ENCODE results near the gene C1QTNF2.

C1QTNF2 gene

GRCh38 chr5:160382346-160382745 lies 11.9 kb upstream of the C1QTNF2 start:
- Mint-ChIP-seq H3K36me3 (ENCODE audit: low read depth) (no peaks in the 10 kb centered on the region), H3K4me3 (no peak overlapping the region), H3K9me3 (peaks cover 7% of the 10 kb centered on the region), H3K27ac (no peak overlapping the region), H3K27me3 (ENCODE audit: low read depth) (peaks cover 39% of the 10 kb centered on the region), H3K4me1 (ENCODE audit: low read depth) (no peaks in the 10 kb centered on the region)

GRCh38 chr5:160380041-160380440 lies 9.6 kb upstream of the C1QTNF2 start:
- Mint-ChIP-seq H3K27ac (no peak overlapping the region), H3K36me3 (ENCODE audit: low read depth) (no peaks in the 10 kb centered on the region), H3K9me3 (no peaks in the 10 kb centered on the region), H3K4me1 (ENCODE audit: low read depth) (no peaks in the 10 kb centered on the region), H3K4me3 (no peak overlapping the region), H3K27me3 (ENCODE audit: low read depth) (peaks cover 51% of the 10 kb centered on the region)

- H3K27ac Mint-ChIP-seq: no peak overlapping the region
- H3K4me1 Mint-ChIP-seq (ENCODE audit: low read depth): no peaks in the 10 kb centered on the region
- H3K9me3 Mint-ChIP-seq: no peaks in the 10 kb centered on the region
- no peaks in the 10 kb centered on the region for H3K36me3 Mint-ChIP-seq (ENCODE audit: low read depth)
- H3K4me3 Mint-ChIP-seq: no peak overlapping the region
- peaks cover 57% of the 10 kb centered on the region for H3K27me3 Mint-ChIP-seq (ENCODE audit: low read depth)
Measured at GRCh38 chr5:160379511-160379910, 9.1 kb upstream of the C1QTNF2 start.

GRCh38 chr5:160378330-160378729 lies 7.9 kb upstream of the C1QTNF2 start:
- Mint-ChIP-seq H3K4me3 (no peak overlapping the region), H3K27ac (no peak overlapping the region), H3K27me3 (ENCODE audit: low read depth) (peaks cover 65% of the 10 kb centered on the region), H3K9me3 (no peaks in the 10 kb centered on the region), H3K4me1 (ENCODE audit: low read depth) (no peaks in the 10 kb centered on the region), H3K36me3 (ENCODE audit: low read depth) (no peaks in the 10 kb centered on the region)

- Mint-ChIP-seq H3K27me3 (ENCODE audit: low read depth) (peaks cover 65% of the 10 kb centered on the region), H3K4me1 (ENCODE audit: low read depth) (no peaks in the 10 kb centered on the region), H3K4me3 (no peak overlapping the region), H3K9me3 (no peaks in the 10 kb centered on the region), H3K36me3 (ENCODE audit: low read depth) (no peaks in the 10 kb centered on the region), H3K27ac (no peak overlapping the region)
Measured at GRCh38 chr5:160377651-160378050, 7.2 kb upstream of the C1QTNF2 start.

GRCh38 chr5:160376416-160376815 lies 6.0 kb upstream of the C1QTNF2 start:
- Mint-ChIP-seq H3K9me3 (no peaks in the 10 kb centered on the region), H3K4me1 (ENCODE audit: low read depth) (no peaks in the 10 kb centered on the region), H3K36me3 (ENCODE audit: low read depth) (no peaks in the 10 kb centered on the region), H3K4me3 (no peak overlapping the region), H3K27ac (no peak overlapping the region), H3K27me3 (ENCODE audit: low read depth) (peaks cover 64% of the 10 kb centered on the region)

GRCh38 chr5:160375701-160376100 lies 5.3 kb upstream of the C1QTNF2 start:
- H3K4me1 Mint-ChIP-seq (ENCODE audit: low read depth): no peaks in the 10 kb centered on the region

GRCh38 chr5:160375166-160375565 lies 4.7 kb upstream of the C1QTNF2 start:
- Mint-ChIP-seq H3K4me1 (ENCODE audit: low read depth) (no peaks in the 10 kb centered on the region), H3K27ac (no peak overlapping the region), H3K4me3 (no peak overlapping the region), H3K27me3 (ENCODE audit: low read depth) (peaks cover 69% of the 10 kb centered on the region), H3K36me3 (ENCODE audit: low read depth) (no peaks in the 10 kb centered on the region), H3K9me3 (no peaks in the 10 kb centered on the region)

More at GRCh38 chr5:160375701-160376100, 5.3 kb upstream of the C1QTNF2 start:
- peaks cover 66% of the 10 kb centered on the region for H3K27me3 Mint-ChIP-seq (ENCODE audit: low read depth)
- H3K4me3 Mint-ChIP-seq: no peak overlapping the region
- H3K9me3 Mint-ChIP-seq: no peaks in the 10 kb centered on the region
- H3K36me3 Mint-ChIP-seq (ENCODE audit: low read depth): no peaks in the 10 kb centered on the region
- H3K27ac Mint-ChIP-seq: no peak overlapping the region

GRCh38 chr5:160371294-160371693 lies 868 bp upstream of the C1QTNF2 start:
- Mint-ChIP-seq H3K4me1 (ENCODE audit: low read depth) (peaks cover 1% of the 10 kb centered on the region), H3K9me3 (no peaks in the 10 kb centered on the region), H3K4me3 (peak overlapping the region; percentile 28), H3K27ac (no peak overlapping the region), H3K27me3 (ENCODE audit: low read depth) (peaks cover 76% of the 10 kb centered on the region), H3K36me3 (ENCODE audit: low read depth) (no peaks in the 10 kb centered on the region)

GRCh38 chr5:160370713-160371034 lies 248 bp upstream of the C1QTNF2 start:
- Mint-ChIP-seq H3K9me3 (no peaks in the 10 kb centered on the region), H3K27me3 (ENCODE audit: low read depth) (peaks cover 74% of the 10 kb centered on the region), H3K36me3 (ENCODE audit: low read depth) (no peaks in the 10 kb centered on the region), H3K4me1 (ENCODE audit: low read depth) (peaks cover 1% of the 10 kb centered on the region), H3K4me3 (peak overlapping the region; percentile 28), H3K27ac (no peak overlapping the region)

GRCh38 chr5:160367885-160368284 lies 2.5 kb downstream of the C1QTNF2 start:
- peaks cover 53% of the 10 kb centered on the region for H3K27me3 Mint-ChIP-seq (ENCODE audit: low read depth)
- no peaks in the 10 kb centered on the region for H3K9me3 Mint-ChIP-seq
- peaks cover 1% of the 10 kb centered on the region for H3K4me1 Mint-ChIP-seq (ENCODE audit: low read depth)
- H3K27ac Mint-ChIP-seq: no peak overlapping the region
- H3K36me3 Mint-ChIP-seq (ENCODE audit: low read depth): no peaks in the 10 kb centered on the region
- H3K4me3 Mint-ChIP-seq: no peak overlapping the region

GRCh38 chr5:160367261-160367660 lies 3.2 kb downstream of the C1QTNF2 start:
- H3K4me1 Mint-ChIP-seq (ENCODE audit: low read depth): peaks cover 1% of the 10 kb centered on the region
- peaks cover 47% of the 10 kb centered on the region for H3K27me3 Mint-ChIP-seq (ENCODE audit: low read depth)
- no peaks in the 10 kb centered on the region for H3K36me3 Mint-ChIP-seq (ENCODE audit: low read depth)
- H3K4me3 Mint-ChIP-seq: no peak overlapping the region
- no peak overlapping the region for H3K27ac Mint-ChIP-seq
- no peaks in the 10 kb centered on the region for H3K9me3 Mint-ChIP-seq

- Mint-ChIP-seq H3K36me3 (ENCODE audit: low read depth) (no peaks in the 10 kb centered on the region), H3K4me1 (ENCODE audit: low read depth) (peaks cover 1% of the 10 kb centered on the region), H3K27ac (no peak overlapping the region), H3K9me3 (no peaks in the 10 kb centered on the region), H3K4me3 (no peak overlapping the region), H3K27me3 (ENCODE audit: low read depth) (peaks cover 37% of the 10 kb centered on the region)
Measured at GRCh38 chr5:160366230-160366629, 4.2 kb downstream of the C1QTNF2 start.

- Mint-ChIP-seq H3K36me3 (ENCODE audit: low read depth) (no peaks in the 10 kb centered on the region), H3K4me1 (ENCODE audit: low read depth) (no peaks in the 10 kb centered on the region), H3K27me3 (ENCODE audit: low read depth) (peaks cover 23% of the 10 kb centered on the region), H3K27ac (no peak overlapping the region), H3K9me3 (no peaks in the 10 kb centered on the region), H3K4me3 (no peak overlapping the region)
Measured at GRCh38 chr5:160363660-160364395, 6.6 kb downstream of the C1QTNF2 start.

GRCh38 chr5:160363211-160363610 lies 7.2 kb downstream of the C1QTNF2 start:
- H3K36me3 Mint-ChIP-seq (ENCODE audit: low read depth): no peaks in the 10 kb centered on the region
- no peaks in the 10 kb centered on the region for H3K4me1 Mint-ChIP-seq (ENCODE audit: low read depth)
- H3K27ac Mint-ChIP-seq: no peak overlapping the region
- no peak overlapping the region for H3K4me3 Mint-ChIP-seq
- H3K9me3 Mint-ChIP-seq: no peaks in the 10 kb centered on the region
- peaks cover 17% of the 10 kb centered on the region for H3K27me3 Mint-ChIP-seq (ENCODE audit: low read depth)

Measured in T-helper 1 cell treated with Interleukin-12 subunit alpha and Interleukin-12 subunit beta and Interleukin-4 antibody, amounts not matched to agents 30 μg/mL and 1 μg/mL, for 36 hours (primary cell).